GM12878 (cell line): ENCODE data around the gene CCR5.

Source experiments
- EZH2 ChIP-seq: IDR thresholded peaks from 2 replicates; pipeline ENCODE4 v1.6.1; 2012; ENCODE audit warnings: low read depth, mild to moderate bottlenecking, control low read depth, inconsistent platforms, low read length, borderline replicate concordance; ENCODE audit not compliant: control insufficient read depth
- POLR2A ChIP-seq: IDR thresholded peaks from 2 replicates; pipeline ENCODE4 v1.6.1; 2011; ENCODE audit warnings: low read depth, mild to moderate bottlenecking, low read length
- POLR2AphosphoS5 ChIP-seq: IDR thresholded peaks from 2 replicates; pipeline ENCODE4 v1.6.1; 2011; ENCODE audit warnings: mild to moderate bottlenecking, low read length, inconsistent platforms
- POU2F2 ChIP-seq: IDR thresholded peaks from 3 replicates; pipeline ENCODE4 v1.6.1; 2011; ENCODE audit warnings: low read depth, mild to moderate bottlenecking, low read length, borderline replicate concordance
- TF ChIP-seq, protein P1 (sequence below), 3 experiments: IDR thresholded peaks in 2 of 3; conservative IDR thresholded peaks in 1 of 3; 2 replicates each; pipeline ENCODE4 v1.5.1; 2011; ENCODE audit warnings: low read depth in 3 of 3, low read length in 3 of 3, mild to moderate bottlenecking in 3 of 3, control low read depth in 2 of 3, moderate library complexity in 2 of 3, inconsistent platforms in 1 of 3, mixed read lengths in 1 of 3; ENCODE audit not compliant: control insufficient read depth in 2 of 3, insufficient read depth in 1 of 3; ENCODE audit errors: extremely low read depth in 1 of 3
- TF ChIP-seq, protein P2 (sequence below): fragments of 450-650 bp; conservative IDR thresholded peaks from 2 replicates; pipeline ENCODE4 v1.6.1; 2017; ENCODE audit warnings: mild to moderate bottlenecking, moderate library complexity
- TF ChIP-seq, protein P3 (sequence below): IDR thresholded peaks from 2 replicates; pipeline ENCODE4 v1.6.1; 2012; ENCODE audit warnings: mild to moderate bottlenecking, low read depth, low read length

GRCh38 chr3:46351646-46352045 is 19.1 kb upstream of the CCR5 start:
- TF ChIP-seq, protein P1, sequence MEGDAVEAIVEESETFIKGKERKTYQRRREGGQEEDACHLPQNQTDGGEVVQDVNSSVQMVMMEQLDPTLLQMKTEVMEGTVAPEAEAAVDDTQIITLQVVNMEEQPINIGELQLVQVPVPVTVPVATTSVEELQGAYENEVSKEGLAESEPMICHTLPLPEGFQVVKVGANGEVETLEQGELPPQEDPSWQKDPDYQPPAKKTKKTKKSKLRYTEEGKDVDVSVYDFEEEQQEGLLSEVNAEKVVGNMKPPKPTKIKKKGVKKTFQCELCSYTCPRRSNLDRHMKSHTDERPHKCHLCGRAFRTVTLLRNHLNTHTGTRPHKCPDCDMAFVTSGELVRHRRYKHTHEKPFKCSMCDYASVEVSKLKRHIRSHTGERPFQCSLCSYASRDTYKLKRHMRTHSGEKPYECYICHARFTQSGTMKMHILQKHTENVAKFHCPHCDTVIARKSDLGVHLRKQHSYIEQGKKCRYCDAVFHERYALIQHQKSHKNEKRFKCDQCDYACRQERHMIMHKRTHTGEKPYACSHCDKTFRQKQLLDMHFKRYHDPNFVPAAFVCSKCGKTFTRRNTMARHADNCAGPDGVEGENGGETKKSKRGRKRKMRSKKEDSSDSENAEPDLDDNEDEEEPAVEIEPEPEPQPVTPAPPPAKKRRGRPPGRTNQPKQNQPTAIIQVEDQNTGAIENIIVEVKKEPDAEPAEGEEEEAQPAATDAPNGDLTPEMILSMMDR (IDR thresholded peaks at IDR 0.05 in 2 of 3, conservative IDR thresholded peaks at IDR 0.05 in 1 of 3; ENCODE audit: control insufficient read depth in 2 of 3, extremely low read depth in 1 of 3, insufficient read depth in 1 of 3, low read depth in 3 of 3, low read length in 3 of 3), result no peak
- TF ChIP-seq POLR2AphosphoS5 (no peak), POU2F2 (no peak), POLR2A (no peak), EZH2 (no peak)
- TF ChIP-seq, protein P2, sequence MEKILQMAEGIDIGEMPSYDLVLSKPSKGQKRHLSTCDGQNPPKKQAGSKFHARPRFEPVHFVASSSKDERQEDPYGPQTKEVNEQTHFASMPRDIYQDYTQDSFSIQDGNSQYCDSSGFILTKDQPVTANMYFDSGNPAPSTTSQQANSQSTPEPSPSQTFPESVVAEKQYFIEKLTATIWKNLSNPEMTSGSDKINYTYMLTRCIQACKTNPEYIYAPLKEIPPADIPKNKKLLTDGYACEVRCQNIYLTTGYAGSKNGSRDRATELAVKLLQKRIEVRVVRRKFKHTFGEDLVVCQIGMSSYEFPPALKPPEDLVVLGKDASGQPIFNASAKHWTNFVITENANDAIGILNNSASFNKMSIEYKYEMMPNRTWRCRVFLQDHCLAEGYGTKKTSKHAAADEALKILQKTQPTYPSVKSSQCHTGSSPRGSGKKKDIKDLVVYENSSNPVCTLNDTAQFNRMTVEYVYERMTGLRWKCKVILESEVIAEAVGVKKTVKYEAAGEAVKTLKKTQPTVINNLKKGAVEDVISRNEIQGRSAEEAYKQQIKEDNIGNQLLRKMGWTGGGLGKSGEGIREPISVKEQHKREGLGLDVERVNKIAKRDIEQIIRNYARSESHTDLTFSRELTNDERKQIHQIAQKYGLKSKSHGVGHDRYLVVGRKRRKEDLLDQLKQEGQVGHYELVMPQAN, result no peak
- TF ChIP-seq, protein P3, sequence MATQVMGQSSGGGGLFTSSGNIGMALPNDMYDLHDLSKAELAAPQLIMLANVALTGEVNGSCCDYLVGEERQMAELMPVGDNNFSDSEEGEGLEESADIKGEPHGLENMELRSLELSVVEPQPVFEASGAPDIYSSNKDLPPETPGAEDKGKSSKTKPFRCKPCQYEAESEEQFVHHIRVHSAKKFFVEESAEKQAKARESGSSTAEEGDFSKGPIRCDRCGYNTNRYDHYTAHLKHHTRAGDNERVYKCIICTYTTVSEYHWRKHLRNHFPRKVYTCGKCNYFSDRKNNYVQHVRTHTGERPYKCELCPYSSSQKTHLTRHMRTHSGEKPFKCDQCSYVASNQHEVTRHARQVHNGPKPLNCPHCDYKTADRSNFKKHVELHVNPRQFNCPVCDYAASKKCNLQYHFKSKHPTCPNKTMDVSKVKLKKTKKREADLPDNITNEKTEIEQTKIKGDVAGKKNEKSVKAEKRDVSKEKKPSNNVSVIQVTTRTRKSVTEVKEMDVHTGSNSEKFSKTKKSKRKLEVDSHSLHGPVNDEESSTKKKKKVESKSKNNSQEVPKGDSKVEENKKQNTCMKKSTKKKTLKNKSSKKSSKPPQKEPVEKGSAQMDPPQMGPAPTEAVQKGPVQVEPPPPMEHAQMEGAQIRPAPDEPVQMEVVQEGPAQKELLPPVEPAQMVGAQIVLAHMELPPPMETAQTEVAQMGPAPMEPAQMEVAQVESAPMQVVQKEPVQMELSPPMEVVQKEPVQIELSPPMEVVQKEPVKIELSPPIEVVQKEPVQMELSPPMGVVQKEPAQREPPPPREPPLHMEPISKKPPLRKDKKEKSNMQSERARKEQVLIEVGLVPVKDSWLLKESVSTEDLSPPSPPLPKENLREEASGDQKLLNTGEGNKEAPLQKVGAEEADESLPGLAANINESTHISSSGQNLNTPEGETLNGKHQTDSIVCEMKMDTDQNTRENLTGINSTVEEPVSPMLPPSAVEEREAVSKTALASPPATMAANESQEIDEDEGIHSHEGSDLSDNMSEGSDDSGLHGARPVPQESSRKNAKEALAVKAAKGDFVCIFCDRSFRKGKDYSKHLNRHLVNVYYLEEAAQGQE, result no peak
